ENCODE measurements around the gene SLC26A6.

SLC26A6 gene

GRCh38 chr3:48635222-48636021 is at the start of gene SLC26A6:
SLC26A6 (minus strand) TSS chr3:48635461; CDS start chr3:48635393, 68 bp downstream.
- in situ Hi-C loops (cut with MboI; ENCODE audit: low sequenced_read_pairs), result no loop called here

GRCh38 chr3:48684480-48685143 is 49.4 kb upstream of the SLC26A6 start:
- in situ Hi-C loops (cut with MboI; ENCODE audit: low sequenced_read_pairs), result no loop called here

GRCh38 chr3:48684054-48684349 is 48.7 kb upstream of the SLC26A6 start:
- in situ Hi-C loops (cut with MboI; ENCODE audit: low sequenced_read_pairs), result no loop called here

GRCh38 chr3:48682786-48683185 is 47.5 kb upstream of the SLC26A6 start:
- in situ Hi-C loops (cut with MboI; ENCODE audit: low sequenced_read_pairs), result no loop called here

- in situ Hi-C loops (cut with MboI; ENCODE audit: low sequenced_read_pairs), result no loop called here
These were observed 46.8 kb upstream of the SLC26A6 start for GRCh38 chr3:48681974-48682610.

- in situ Hi-C loops (cut with MboI; ENCODE audit: low sequenced_read_pairs), result no loop called here
These were observed 46.2 kb upstream of the SLC26A6 start for GRCh38 chr3:48681541-48681880.

GRCh38 chr3:48680811-48681540 is 45.7 kb upstream of the SLC26A6 start:
- in situ Hi-C loops (cut with MboI; ENCODE audit: low sequenced_read_pairs), result no loop called here

GRCh38 chr3:48679411-48680391 is 44.4 kb upstream of the SLC26A6 start:
- in situ Hi-C loops (cut with MboI; ENCODE audit: low sequenced_read_pairs), result no loop called here

GRCh38 chr3:48678566-48679380 is 43.5 kb upstream of the SLC26A6 start:
- in situ Hi-C loops (cut with MboI; ENCODE audit: low sequenced_read_pairs), result no loop called here

- in situ Hi-C loops (cut with MboI; ENCODE audit: low sequenced_read_pairs), result no loop called here
These were observed 42.8 kb upstream of the SLC26A6 start for GRCh38 chr3:48678056-48678455.

GRCh38 chr3:48674505-48674904 is 39.2 kb upstream of the SLC26A6 start:
- in situ Hi-C loops (cut with MboI; ENCODE audit: low sequenced_read_pairs), result no loop called here

GRCh38 chr3:48672522-48672921 is 37.3 kb upstream of the SLC26A6 start:
- in situ Hi-C loops (cut with MboI; ENCODE audit: low sequenced_read_pairs), result no loop called here

- in situ Hi-C loops (cut with MboI; ENCODE audit: low sequenced_read_pairs), result no loop called here
These were observed 29.7 kb upstream of the SLC26A6 start for GRCh38 chr3:48664929-48665328.

GRCh38 chr3:48664313-48664644 is 29.0 kb upstream of the SLC26A6 start:
- in situ Hi-C loops (cut with MboI; ENCODE audit: low sequenced_read_pairs), result no loop called here

GRCh38 chr3:48663489-48664312 is 28.4 kb upstream of the SLC26A6 start:
- in situ Hi-C loops (cut with MboI; ENCODE audit: low sequenced_read_pairs), result no loop called here

GRCh38 chr3:48662753-48663488 is 27.7 kb upstream of the SLC26A6 start, which contains the start of gene CELSR3:
CELSR3 (minus strand) TSS chr3:48662886; CDS start chr3:48662634, 252 bp downstream.
- in situ Hi-C loops (cut with MboI; ENCODE audit: low sequenced_read_pairs), result no loop called here

GRCh38 chr3:48662145-48662752 is 27.0 kb upstream of the SLC26A6 start:
- in situ Hi-C loops (cut with MboI; ENCODE audit: low sequenced_read_pairs), result no loop called here
